ENCODE data around the gene CNDP2. TPM values are rescaled to one million over a fixed set of nuclear protein-coding genes. Genes with fewer than 3 reads are reported as not detected.

Gene CNDP2
- total and polyA plus RNA-seq, 2 of the 13 experiments (the other 11 are each of a cell fraction or from before 2014, with no cell fraction given), result 64.7 to 80.8 TPM

- TF ChIP-seq CENPBD1 (CRISPR knock-in tag; IDR thresholded peaks at IDR 0.05; ENCODE audit: borderline replicate concordance, low read depth) (no peak), NFE2L1 (CRISPR knock-in tag; IDR thresholded peaks at IDR 0.05; ENCODE audit: borderline replicate concordance) (no peak), ZFP36L2 (CRISPR knock-in tag; IDR thresholded peaks at IDR 0.05) (no peak), ZMYM2 (CRISPR knock-in tag; IDR thresholded peaks at IDR 0.05) (no peak), ZSCAN29 (CRISPR knock-in tag; conservative IDR thresholded peaks at IDR 0.05) (no peak), HMGXB4 (CRISPR knock-in tag; IDR thresholded peaks at IDR 0.05; ENCODE audit: borderline replicate concordance in 1 of 2, low read depth in 1 of 2) (no peak), CEBPG (CRISPR knock-in tag; IDR thresholded peaks at IDR 0.05) (no peak), ARNT2 (CRISPR knock-in tag; IDR thresholded peaks at IDR 0.05; ENCODE audit: low read depth) (no peak), RELA (CRISPR knock-in tag; IDR thresholded peaks at IDR 0.05) (no peak), MED8 (CRISPR knock-in tag; IDR thresholded peaks at IDR 0.05; ENCODE audit: insufficient replicate concordance) (no peak), ZFP82 (CRISPR knock-in tag; IDR thresholded peaks at IDR 0.05; ENCODE audit: borderline replicate concordance) (no peak), ZNF12 (CRISPR knock-in tag; IDR thresholded peaks at IDR 0.05) (no peak), ZNF616 (CRISPR knock-in tag; IDR thresholded peaks at IDR 0.05; ENCODE audit: low read depth) (no peak), ZZZ3 (CRISPR knock-in tag; IDR thresholded peaks at IDR 0.05; ENCODE audit: borderline replicate concordance) (no peak), ARNTL (CRISPR knock-in tag; IDR thresholded peaks at IDR 0.05) (no peak), ZNF687 (CRISPR knock-in tag; IDR thresholded peaks at IDR 0.05) (peak; percentile 58), ZNF160 (CRISPR knock-in tag; IDR thresholded peaks at IDR 0.05) (no peak), THYN1 (CRISPR knock-in tag; IDR thresholded peaks at IDR 0.05; ENCODE audit: borderline replicate concordance, low read depth) (no peak), ZFP1 (CRISPR knock-in tag; IDR thresholded peaks at IDR 0.05) (no peak), ZNF350 (CRISPR knock-in tag; IDR thresholded peaks at IDR 0.05; ENCODE audit: borderline replicate concordance, low read depth) (no peak), RFX5 (IDR thresholded peaks at IDR 0.05; ENCODE audit: low read depth, low read length) (no peak), HDAC6 (IDR thresholded peaks at IDR 0.05; ENCODE audit: low read depth, low read length) (no peak), NR2F2 (IDR thresholded peaks at IDR 0.05; ENCODE audit: borderline replicate concordance, low read depth) (no peak), NFYC (CRISPR knock-in tag; IDR thresholded peaks at IDR 0.05) (no peak), HNRNPL (IDR thresholded peaks at IDR 0.05; ENCODE audit: low read depth, low read length) (0 out of 2 replicates have a peak, but pooled peaks have one; percentile 30), ARNT (IDR thresholded peaks at IDR 0.05) (no peak)
These were observed 9.9 kb upstream of the CNDP2 start (continued) for GRCh38 chr18:74486119-74486849.

Measured in HepG2 (cell line).